DND-41 (cell line): ENCODE measurements around the gene HSD17B1.
"Not testable (repeated sequence)": the region's sequence is repeated elsewhere in the genome, so short reads cannot be mapped to it uniquely, and the experiment has no call there.

Experiments
- EZH2 ChIP-seq: IDR thresholded peaks from 3 replicates; pipeline ENCODE4 v1.6.1; 2012; ENCODE audit warnings: borderline replicate concordance, low read depth, mild to moderate bottlenecking, moderate library complexity, low read length, inconsistent platforms; ENCODE audit not compliant: severe bottlenecking
- TF ChIP-seq, protein P1 (sequence below): IDR thresholded peaks from 2 replicates; pipeline ENCODE4 v1.5.1; 2012; ENCODE audit warnings: borderline replicate concordance, low read length, moderate library complexity, mild to moderate bottlenecking; ENCODE audit not compliant: poor library complexity, severe bottlenecking; ENCODE audit errors: extremely low read depth

DNA sequence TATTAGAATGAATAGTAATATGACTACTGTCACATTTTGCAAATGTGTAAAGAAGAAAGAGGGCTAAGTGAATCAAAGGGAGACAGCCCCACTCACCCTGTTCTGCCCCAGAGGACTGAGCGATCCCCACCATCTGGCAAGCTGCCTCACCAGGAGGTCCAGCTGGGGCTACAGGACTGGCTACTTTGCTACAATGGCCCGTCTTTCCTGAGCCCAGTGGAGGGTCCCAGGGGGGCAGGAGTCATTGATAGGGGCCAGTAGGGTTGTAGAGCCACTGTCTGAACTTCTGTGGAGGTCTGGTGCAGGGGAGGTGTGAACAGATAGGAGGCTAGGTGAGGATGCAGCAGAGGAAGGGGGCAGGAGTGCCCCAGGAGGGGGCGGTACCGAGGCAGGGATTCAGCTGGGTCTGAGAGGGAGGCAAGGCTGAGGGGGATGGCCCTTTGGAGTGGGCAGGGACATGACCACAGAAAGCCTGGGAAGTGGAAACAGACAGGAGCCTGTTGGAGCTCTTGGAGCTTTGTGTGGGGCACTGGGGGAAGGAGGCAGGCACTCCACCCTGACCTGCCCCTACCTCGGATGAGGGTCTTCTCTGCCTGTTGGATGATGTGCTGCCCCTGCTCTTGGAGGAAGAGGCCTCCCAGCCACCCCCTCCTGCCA is 3.4 kb downstream of the HSD17B1 start:
- TF ChIP-seq, protein P1, sequence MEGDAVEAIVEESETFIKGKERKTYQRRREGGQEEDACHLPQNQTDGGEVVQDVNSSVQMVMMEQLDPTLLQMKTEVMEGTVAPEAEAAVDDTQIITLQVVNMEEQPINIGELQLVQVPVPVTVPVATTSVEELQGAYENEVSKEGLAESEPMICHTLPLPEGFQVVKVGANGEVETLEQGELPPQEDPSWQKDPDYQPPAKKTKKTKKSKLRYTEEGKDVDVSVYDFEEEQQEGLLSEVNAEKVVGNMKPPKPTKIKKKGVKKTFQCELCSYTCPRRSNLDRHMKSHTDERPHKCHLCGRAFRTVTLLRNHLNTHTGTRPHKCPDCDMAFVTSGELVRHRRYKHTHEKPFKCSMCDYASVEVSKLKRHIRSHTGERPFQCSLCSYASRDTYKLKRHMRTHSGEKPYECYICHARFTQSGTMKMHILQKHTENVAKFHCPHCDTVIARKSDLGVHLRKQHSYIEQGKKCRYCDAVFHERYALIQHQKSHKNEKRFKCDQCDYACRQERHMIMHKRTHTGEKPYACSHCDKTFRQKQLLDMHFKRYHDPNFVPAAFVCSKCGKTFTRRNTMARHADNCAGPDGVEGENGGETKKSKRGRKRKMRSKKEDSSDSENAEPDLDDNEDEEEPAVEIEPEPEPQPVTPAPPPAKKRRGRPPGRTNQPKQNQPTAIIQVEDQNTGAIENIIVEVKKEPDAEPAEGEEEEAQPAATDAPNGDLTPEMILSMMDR, result peak; percentile 26
- not testable (repeated sequence) for TF ChIP-seq EZH2
